HCT116 (cell line): ENCODE measurements around the gene LSM7.

Source experiments
- CTCF ChIP-seq, 3 experiments: fragments of 200-600 bp in 1 of 3; sonication (generic) in 1 of 3; IDR thresholded peaks in 2 of 3; conservative IDR thresholded peaks in 1 of 3; 2 replicates each; pipeline ENCODE4 v1.5.1; 2012 to 2017; ENCODE audit warnings: low read depth in 2 of 3, low read length in 2 of 3, antibody characterized with exemption in 1 of 3, borderline replicate concordance in 1 of 3, control low read depth in 1 of 3, mild to moderate bottlenecking in 1 of 3, mixed read lengths in 1 of 3, mixed run types in 1 of 3, moderate library complexity in 1 of 3; ENCODE audit not compliant: insufficient read depth in 1 of 3
- ELF1 ChIP-seq: IDR thresholded peaks from 2 replicates; pipeline ENCODE4 v1.6.1; 2012; ENCODE audit warnings: low read depth, borderline replicate concordance
- EZH2 ChIP-seq: fragments of 200-600 bp; sonication (generic); IDR thresholded peaks from 2 replicates; pipeline ENCODE4 v1.6.1; 2017; ENCODE audit warnings: antibody characterized with exemption, mixed run types
- FOSL1 ChIP-seq: IDR thresholded peaks from 2 replicates; pipeline ENCODE4 v1.6.1; 2012; ENCODE audit warnings: low read depth
- JUND ChIP-seq: IDR thresholded peaks from 2 replicates; pipeline ENCODE4 v1.6.1; 2012
- POLR2A ChIP-seq: IDR thresholded peaks from 2 replicates; pipeline ENCODE4 v1.7.0; 2011; ENCODE audit warnings: borderline replicate concordance; ENCODE audit not compliant: insufficient read depth, insufficient read length; ENCODE audit errors: extremely low read depth
- POLR2AphosphoS5 ChIP-seq: IDR thresholded peaks from 2 replicates; pipeline ENCODE4 v1.6.1; 2011; ENCODE audit warnings: mild to moderate bottlenecking, low read depth, low read length, moderate library complexity
- RAD21 ChIP-seq: IDR thresholded peaks from 2 replicates; pipeline ENCODE4 v1.6.1; 2012; ENCODE audit warnings: low read depth, mild to moderate bottlenecking
- SIN3A ChIP-seq: IDR thresholded peaks from 2 replicates; pipeline ENCODE4 v1.6.1; 2012; ENCODE audit warnings: low read depth
- SP1 ChIP-seq: IDR thresholded peaks from 2 replicates; pipeline ENCODE4 v1.6.1; 2012; ENCODE audit warnings: low read depth
- SRF ChIP-seq: IDR thresholded peaks from 2 replicates; pipeline ENCODE4 v1.6.1; 2012; ENCODE audit warnings: low read depth
- TCF7L2 ChIP-seq: IDR thresholded peaks from 2 replicates; pipeline ENCODE4 v1.7.0; 2011; ENCODE audit warnings: borderline replicate concordance, inconsistent platforms; ENCODE audit not compliant: insufficient read depth, insufficient read length; ENCODE audit errors: extremely low read depth
- YY1 ChIP-seq: IDR thresholded peaks from 2 replicates; pipeline ENCODE4 v1.6.1; 2011; ENCODE audit warnings: low read length, low read depth, moderate library complexity, mild to moderate bottlenecking; ENCODE audit not compliant: insufficient replicate concordance; ENCODE audit errors: extremely low read depth

GRCh38 chr19:2332341-2333026 lies 4.1 kb upstream of the LSM7 start:
- TF ChIP-seq POLR2A (no peak), TCF7L2 (no peak), SRF (no peak), POLR2AphosphoS5 (no peak), CTCF (IDR thresholded peaks at IDR 0.05 in 2 of 3, conservative IDR thresholded peaks at IDR 0.05 in 1 of 3; ENCODE audit: borderline replicate concordance in 1 of 3, insufficient read depth in 1 of 3, low read depth in 2 of 3, low read length in 2 of 3) (no peak), RAD21 (no peak), ELF1 (no peak), YY1 (no peak), FOSL1 (no peak), SP1 (no peak), JUND (no peak), EZH2 (no peak), SIN3A (no peak)
